HG03159 (cell line): ENCODE results near the gene FPR2.
"Not testable (repeated sequence)": the region's sequence is repeated elsewhere in the genome, so short reads cannot be mapped to it uniquely, and the experiment has no call there.

Experiments
- ATAC-seq: cut with Tn5 transposase; IDR thresholded peaks from one replicate; pipeline ENCODE4 v1.9.1; 2021; ENCODE audit warnings: mild to moderate bottlenecking, moderate library complexity; ENCODE audit not compliant: unreplicated experiment

Gene FPR2

GRCh38 chr19:51760697-51761356, at the start of gene FPR2:
Gene FPR2, plus strand, starts transcription at chr19:51761180. Its CDS starts 7,479 bp downstream, at chr19:51768659.
- ATAC-seq = no peak

GRCh38 chr19:51711702-51712101, 49.3 kb upstream of the FPR2 start:
- no peak for ATAC-seq

GRCh38 chr19:51712461-51713081, 48.4 kb upstream of the FPR2 start:
- ATAC-seq = no peak

GRCh38 chr19:51713319-51714285, 47.4 kb upstream of the FPR2 start:
- ATAC-seq = no peak

- ATAC-seq = no peak
Observed at GRCh38 chr19:51714848-51715247, 46.1 kb upstream of the FPR2 start.

- ATAC-seq = no peak
Observed at GRCh38 chr19:51715850-51716249, 45.1 kb upstream of the FPR2 start.

GRCh38 chr19:51716925-51717324, 44.1 kb upstream of the FPR2 start:
- ATAC-seq = no peak

- no peak for ATAC-seq
Observed at GRCh38 chr19:51719251-51719988, 41.6 kb upstream of the FPR2 start.

GRCh38 chr19:51721905-51722304, 39.1 kb upstream of the FPR2 start:
- ATAC-seq = no peak

- ATAC-seq = no peak
Observed at GRCh38 chr19:51722492-51722891, 38.5 kb upstream of the FPR2 start.

- ATAC-seq = no peak
Observed at GRCh38 chr19:51724543-51724942, 36.4 kb upstream of the FPR2 start.

- ATAC-seq = no peak
Observed at GRCh38 chr19:51726049-51726448, 34.9 kb upstream of the FPR2 start.

- no peak for ATAC-seq
Observed at GRCh38 chr19:51727349-51727880, 33.6 kb upstream of the FPR2 start.

- ATAC-seq = no peak
Observed at GRCh38 chr19:51729781-51730180, 31.2 kb upstream of the FPR2 start.

- ATAC-seq = no peak
Observed at GRCh38 chr19:51733742-51734522, 27.0 kb upstream of the FPR2 start.

- ATAC-seq = no peak
Observed at GRCh38 chr19:51735759-51736449, 25.1 kb upstream of the FPR2 start.

GRCh38 chr19:51737389-51737788, 23.6 kb upstream of the FPR2 start:
- no peak for ATAC-seq

- no peak for ATAC-seq
Observed at GRCh38 chr19:51737924-51738323, 23.1 kb upstream of the FPR2 start.

GRCh38 chr19:51738523-51738922, 22.5 kb upstream of the FPR2 start:
- not testable (repeated sequence) for ATAC-seq
